Measurements from ENCODE around the gene CYP3A4. TPM values are rescaled to one million over a fixed set of nuclear protein-coding genes. Genes with fewer than 3 reads are reported as not detected.
"Not testable (repeated sequence)": the region's sequence is repeated elsewhere in the genome, so short reads cannot be mapped to it uniquely, and the experiment has no call there.

Gene CYP3A4
- total RNA-seq, 4 donors from 2014 or later: 0.22 to 1.5 TPM; not detected in 2

DNA sequence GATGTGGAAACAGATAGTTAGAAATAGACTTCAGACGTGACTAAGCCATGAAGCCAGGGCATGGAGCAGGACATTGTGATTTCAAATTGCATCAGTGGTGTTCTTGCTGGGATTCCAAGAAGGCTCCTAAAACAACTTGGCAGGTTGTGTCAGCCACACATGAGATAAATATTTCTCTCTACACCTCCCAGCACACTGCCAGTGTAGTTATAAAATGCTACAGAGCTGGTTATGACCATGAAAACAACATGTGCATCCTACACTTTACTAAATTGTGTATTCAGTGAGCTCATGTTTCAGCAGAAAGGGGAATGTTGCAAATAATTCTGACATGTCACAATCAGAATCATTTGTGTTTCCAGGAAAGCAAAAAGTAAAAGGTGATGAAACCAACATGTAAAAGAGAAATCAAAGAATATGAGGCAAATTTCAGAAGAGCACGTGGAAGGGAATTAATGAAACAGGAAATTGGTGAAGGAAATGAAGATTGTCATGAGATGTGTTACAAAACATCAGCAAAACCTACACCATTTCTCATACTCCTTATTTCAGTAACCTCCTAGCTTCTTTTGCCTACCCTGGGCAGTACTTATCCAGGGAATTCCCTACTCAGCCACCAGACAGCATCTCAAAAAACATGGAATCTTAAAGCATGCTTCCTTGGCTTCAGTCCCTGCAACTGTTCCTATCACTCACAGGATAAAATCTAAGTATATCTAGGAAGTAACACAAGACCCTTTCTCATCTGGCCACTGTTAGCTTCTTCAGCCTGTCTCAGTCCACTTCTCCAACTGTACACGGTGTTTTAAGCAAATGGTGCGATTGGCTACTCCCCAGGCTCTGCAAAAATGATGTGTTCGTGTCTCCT, 43.2 kb downstream of the CYP3A4 start:
- peaks cover 0 to 29% (median 0%) of the 10 kb centered on the region in 3 donors for H3K36me3 ChIP-seq
- no peaks in the 10 kb centered on the region for H3K27me3 ChIP-seq
- WGBS, 2 donors: 66 to 80% methylated on average over 5 of the region's 5 CpGs
- no peak overlapping the region for H3K4me3 ChIP-seq
- no peak overlapping the region for H3K27ac ChIP-seq
- no peaks in the 10 kb centered on the region for H3K4me1 ChIP-seq
- no peak for DNase-seq (ENCODE audit: low spot score in 2 of 2)
- TF ChIP-seq CTCF (IDR thresholded peaks at IDR 0.05) (no peak), POLR2A (IDR thresholded peaks at IDR 0.05) (no peak), EP300 (IDR thresholded peaks at IDR 0.05) (no peak)
- peaks cover 0 to 11% (median 0%) of the 10 kb centered on the region in 4 donors for H3K9me3 ChIP-seq

GRCh38 chr7:99739699-99740572, 44.0 kb downstream of the CYP3A4 start:
- Histone ChIP-seq H3K4me1 (no peaks in the 10 kb centered on the region), H3K27ac (no peak overlapping the region), H3K4me3 (no peak overlapping the region), H3K9me3 (peaks cover 0 to 2% (median 0%) of the 10 kb centered on the region in 4 donors), H3K27me3 (no peaks in the 10 kb centered on the region), H3K36me3 (peaks cover 0 to 29% (median 0%) of the 10 kb centered on the region in 3 donors)
- TF ChIP-seq POLR2A (IDR thresholded peaks at IDR 0.05) (no peak), EP300 (IDR thresholded peaks at IDR 0.05) (no peak), CTCF (IDR thresholded peaks at IDR 0.05) (no peak)
- 65 to 80% methylated on average over 2 of the region's 2 CpGs for WGBS, 2 donors
- no peak for DNase-seq (ENCODE audit: low spot score in 2 of 2)

DNA sequence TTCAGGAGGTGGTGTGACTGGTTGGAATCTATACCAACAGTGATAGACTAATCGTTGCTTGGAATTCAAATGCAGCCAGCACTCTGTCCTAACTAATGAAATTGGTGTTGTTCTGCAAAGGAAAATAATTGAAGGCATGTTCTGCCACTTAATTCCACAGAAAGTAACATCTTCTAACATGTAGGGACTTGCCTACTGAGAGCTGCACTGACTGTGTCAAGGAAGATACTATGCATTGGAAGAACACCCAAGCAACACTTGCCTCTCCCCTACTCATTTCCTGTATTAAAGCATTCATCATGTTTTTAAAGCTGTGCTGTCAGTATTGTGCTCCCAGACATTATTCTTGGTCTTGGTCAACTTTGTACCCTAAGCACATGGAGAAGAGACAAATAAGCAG, 46.3 kb downstream of the CYP3A4 start:
- no peaks in the 10 kb centered on the region for H3K9me3 ChIP-seq
- H3K4me3 ChIP-seq: no peak overlapping the region
- no peak for DNase-seq (ENCODE audit: low spot score in 2 of 2)
- 85 to 90% methylated on average over 1 of the region's 1 CpG for WGBS, 2 donors
- H3K4me1 ChIP-seq: no peaks in the 10 kb centered on the region
- peaks cover 0 to 29% (median 0%) of the 10 kb centered on the region in 3 donors for H3K36me3 ChIP-seq
- no peak overlapping the region for H3K27ac ChIP-seq
- TF ChIP-seq POLR2A (IDR thresholded peaks at IDR 0.05) (no peak), CTCF (IDR thresholded peaks at IDR 0.05) (no peak)
- H3K27me3 ChIP-seq: no peaks in the 10 kb centered on the region

DNA sequence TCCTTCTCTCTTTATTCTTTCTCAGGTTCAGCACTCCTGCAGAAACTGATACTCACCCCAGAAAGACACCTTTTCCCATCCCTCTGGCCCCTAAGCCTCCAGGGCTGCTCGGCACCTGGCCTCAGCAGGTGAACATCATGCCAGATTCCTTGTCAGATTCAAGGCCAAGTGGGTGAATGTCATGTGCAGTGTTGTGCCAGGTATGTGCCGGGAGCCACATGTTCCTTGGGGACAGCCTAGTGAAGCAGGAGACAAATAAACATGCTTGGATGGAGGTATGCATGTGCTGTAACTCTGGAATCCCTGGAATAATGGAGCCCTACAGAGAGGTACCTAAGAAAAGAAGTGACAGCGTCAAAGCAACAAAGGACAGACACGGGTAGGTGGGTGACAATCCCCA, 47.3 kb downstream of the CYP3A4 start:
- not testable (repeated sequence) for H3K9me3 ChIP-seq; H3K27me3 ChIP-seq; DNase-seq (ENCODE audit: low spot score in 2 of 2); H3K4me3 ChIP-seq; H3K27ac ChIP-seq; H3K4me1 ChIP-seq
- 83 to 86% methylated on average over 4 of the region's 4 CpGs for WGBS, 2 donors
- H3K36me3 ChIP-seq: peaks cover 0 to 35% (median 0%) of the 10 kb centered on the region in 3 donors

DNA sequence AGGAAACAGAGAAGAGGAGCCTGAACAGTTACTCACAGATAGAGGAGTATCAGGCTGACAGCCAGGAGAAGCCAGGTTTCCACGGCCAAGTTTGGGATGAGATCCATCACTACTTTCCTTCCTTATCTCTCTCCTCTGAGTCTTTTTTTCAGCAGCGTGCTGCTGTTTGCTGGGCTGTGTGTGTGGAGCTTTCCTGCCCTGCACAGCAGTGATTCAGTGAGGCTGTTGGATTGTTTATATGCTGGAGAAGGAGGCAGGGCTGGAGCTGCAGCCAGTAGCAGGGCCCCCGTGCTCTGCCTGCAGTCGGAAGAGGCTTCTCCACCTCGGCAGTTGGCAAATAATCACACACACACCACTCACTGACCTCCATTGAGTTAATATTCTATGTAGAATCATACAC, 49.0 kb downstream of the CYP3A4 start, which contains the start of gene CYP3A7:
Gene CYP3A7, minus strand, starts transcription at position 210 of the 400 bp plus-strand sequence. Its CDS starts 103 bp downstream, at position 107.
- H3K4me3 ChIP-seq: no peak within 1 kb of the TSS
- WGBS, 2 donors: 77 to 79% methylated on average over 5 of the region's 5 CpGs
- no peaks in the 10 kb centered on the region for H3K9me3 ChIP-seq
- DNase-seq (ENCODE audit: low spot score in 2 of 2): no peak
- no peak within 1 kb of the TSS for H3K27ac ChIP-seq
- H3K36me3 ChIP-seq: peaks cover 0 to 35% (median 0%) of the 10 kb centered on the region in 3 donors
- TF ChIP-seq EP300 (IDR thresholded peaks at IDR 0.05): no peak
- TF ChIP-seq CTCF (IDR thresholded peaks at IDR 0.05): no peak
- H3K27me3 ChIP-seq: no peaks in the 10 kb centered on the region
- no peaks in the 10 kb centered on the region for H3K4me1 ChIP-seq

Data from tibial nerve (tissue), 4 donors.